Endodermal cell (in vitro differentiated cells): ENCODE data around the gene TMEM131L. TPM values are rescaled to one million over a fixed set of nuclear protein-coding genes. Genes with fewer than 3 reads are reported as not detected.
A peak's percentile ranks its signal among the peaks of the same experiment; 100 is the strongest.

Experiments
- DNase-seq: peaks from one replicate; pipeline ENCODE4 v3.0.0-alpha.2; 2017
- H3K27ac ChIP-seq: 2 replicates; pipeline ENCODE4 v1.5.1; 2013; ENCODE audit warnings: mild to moderate bottlenecking, low read depth, low read length, moderate library complexity
- H3K27me3 ChIP-seq: 2 replicates; pipeline ENCODE4 v1.6.1; 2013; ENCODE audit warnings: mild to moderate bottlenecking, low read length, moderate library complexity; ENCODE audit not compliant: insufficient read depth, control insufficient read depth, poor library complexity, severe bottlenecking
- H3K36me3 ChIP-seq: 2 replicates; pipeline ENCODE4 v1.7.0; 2013; ENCODE audit warnings: mild to moderate bottlenecking, low read length, moderate library complexity; ENCODE audit not compliant: control insufficient read depth, insufficient read depth
- H3K4me1 ChIP-seq: one replicate; pipeline ENCODE4 v1.7.0; 2013; ENCODE audit warnings: low read length; ENCODE audit not compliant: control insufficient read depth, insufficient read depth
- H3K4me3 ChIP-seq: 2 replicates; pipeline ENCODE4 v1.5.1; 2013; ENCODE audit warnings: mild to moderate bottlenecking, low read length, moderate library complexity
- H3K9ac ChIP-seq: 2 replicates; pipeline ENCODE4 v1.6.1; 2013; ENCODE audit warnings: mild to moderate bottlenecking, low read length, moderate library complexity; ENCODE audit not compliant: poor library complexity, severe bottlenecking; ENCODE audit errors: extremely low read depth
- H3K9me3 ChIP-seq: 2 replicates; pipeline ENCODE4 v1.6.1; 2013; ENCODE audit warnings: mild to moderate bottlenecking, low read length, moderate library complexity; ENCODE audit not compliant: control insufficient read depth
- H3K27ac Mint-ChIP-seq: 2 replicates; pipeline ENCODE4 v1.8.0; 2020; ENCODE audit warnings: mixed read lengths
- H3K27me3 Mint-ChIP-seq: 2 replicates; pipeline ENCODE4 v1.8.0; 2021; ENCODE audit warnings: mild to moderate bottlenecking, mixed read lengths; ENCODE audit not compliant: insufficient read depth
- H3K36me3 Mint-ChIP-seq: 2 replicates; pipeline ENCODE4 v1.8.0; 2020; ENCODE audit warnings: low read depth, mixed read lengths
- H3K4me1 Mint-ChIP-seq: 2 replicates; pipeline ENCODE4 v1.8.0; 2020; ENCODE audit warnings: mixed read lengths
- H3K4me3 Mint-ChIP-seq: 2 replicates; pipeline ENCODE4 v1.8.0; 2020; ENCODE audit warnings: mild to moderate bottlenecking, moderate library complexity, mixed read lengths
- H3K9me3 Mint-ChIP-seq: 2 replicates; pipeline ENCODE4 v1.8.0; 2020; ENCODE audit warnings: mild to moderate bottlenecking, mixed read lengths
- CTCF ChIP-seq: fragments of 200-600 bp; sonication (generic); conservative IDR thresholded peaks from 2 replicates; pipeline ENCODE4 v1.5.0; 2021; ENCODE audit warnings: antibody characterized with exemption, mild to moderate bottlenecking
- WGBS, 2 experiments: methylation state at CpG; one replicate each; pipeline versions ENCODE4 v1.1.5 to v1.1.7; 2013; ENCODE audit warnings: missing lambda C conversion rate in 2 of 2, mixed read lengths in 1 of 2; ENCODE audit not compliant: insufficient coverage in 1 of 2, insufficient read length in 1 of 2; 5-methylcytosine and 5-hydroxymethylcytosine counted together
- total RNA-seq, 2 donors: library from RNA; stranded (reverse); fragmentation: NEBNext Ultra II Directional in 1 of 2; extraction: Animal tissue kit (Norgen Biotek cat#: 25700) in 1 of 2; gene quantifications; 2 replicates in 1 of 2; 3 replicates in 1 of 2; pipeline ENCODE4 v1.2.1, GENCODE V29; 2021

TMEM131L gene
- total RNA-seq, 2 donors from 2014 or later, result 6.2 to 10.8 TPM

GRCh38 chr4:153652051-153652784 is 186.1 kb downstream of the TMEM131L start:
- H3K4me1 ChIP-seq, result no peaks in the 10 kb centered on the region
- no peak overlapping the region for H3K9ac ChIP-seq
- H3K27me3 ChIP-seq, result no peaks in the 10 kb centered on the region
- Mint-ChIP-seq H3K4me1 (peaks cover 5% of the 10 kb centered on the region), H3K27me3 (peaks cover 2% of the 10 kb centered on the region), H3K9me3 (no peaks in the 10 kb centered on the region), H3K36me3 (no peaks in the 10 kb centered on the region), H3K27ac (no peak overlapping the region), H3K4me3 (no peak overlapping the region)
- no peak overlapping the region for H3K27ac ChIP-seq
- no peak overlapping the region for H3K4me3 ChIP-seq
- no peaks in the 10 kb centered on the region for H3K9me3 ChIP-seq
- TF ChIP-seq CTCF, result no peak
- no peak for DNase-seq
- WGBS, 2 experiments, result 82 to 97% methylated on average over 5 to 11 of the region's 11 CpGs
- H3K36me3 ChIP-seq, result no peaks in the 10 kb centered on the region

- 64 to 100% methylated on average over 1 to 4 of the region's 4 CpGs for WGBS, 2 experiments
- H3K27ac ChIP-seq, result no peak overlapping the region
- Mint-ChIP-seq H3K27me3 (peaks cover 7% of the 10 kb centered on the region), H3K4me3 (no peak overlapping the region), H3K4me1 (peaks cover 5% of the 10 kb centered on the region), H3K36me3 (no peaks in the 10 kb centered on the region), H3K27ac (peak overlapping the region; percentile 10), H3K9me3 (no peaks in the 10 kb centered on the region)
- no peaks in the 10 kb centered on the region for H3K9me3 ChIP-seq
- H3K9ac ChIP-seq, result no peak overlapping the region
- H3K27me3 ChIP-seq, result no peaks in the 10 kb centered on the region
- no peak for DNase-seq
- H3K4me3 ChIP-seq, result no peak overlapping the region
- H3K36me3 ChIP-seq, result no peaks in the 10 kb centered on the region
- no peak for TF ChIP-seq CTCF
- H3K4me1 ChIP-seq, result no peaks in the 10 kb centered on the region
Measured at GRCh38 chr4:153655002-153655541, 188.9 kb downstream of the TMEM131L start.

GRCh38 chr4:153655928-153656327 is 189.8 kb downstream of the TMEM131L start:
- Mint-ChIP-seq H3K4me1 (peaks cover 5% of the 10 kb centered on the region), H3K4me3 (no peak overlapping the region), H3K27ac (no peak overlapping the region), H3K36me3 (no peaks in the 10 kb centered on the region), H3K9me3 (no peaks in the 10 kb centered on the region), H3K27me3 (peaks cover 7% of the 10 kb centered on the region)
- Histone ChIP-seq H3K9me3 (no peaks in the 10 kb centered on the region), H3K4me1 (no peaks in the 10 kb centered on the region), H3K4me3 (no peak overlapping the region), H3K9ac (no peak overlapping the region), H3K27me3 (no peaks in the 10 kb centered on the region), H3K27ac (no peak overlapping the region), H3K36me3 (no peaks in the 10 kb centered on the region)
- no peak for TF ChIP-seq CTCF
- WGBS, 2 experiments, result 90 to 100% methylated on average over 2 to 4 of the region's 4 CpGs
- no peak for DNase-seq
